HL-60 (cell line): Measurements from ENCODE around the gene INSM1.

ENCODE experiments used
- GABPA ChIP-seq: IDR thresholded peaks from 2 replicates; pipeline ENCODE4 v1.6.1; 2012; ENCODE audit warnings: low read depth
- POLR2AphosphoS5 ChIP-seq: IDR thresholded peaks from 2 replicates; pipeline ENCODE4 v1.6.1; 2012; ENCODE audit warnings: low read depth
- SPI1 ChIP-seq: IDR thresholded peaks from 2 replicates; pipeline ENCODE4 v1.6.1; 2012; ENCODE audit warnings: low read depth, mild to moderate bottlenecking, borderline replicate concordance
- TF ChIP-seq, protein P1 (sequence below): IDR thresholded peaks from 2 replicates; pipeline ENCODE4 v1.6.1; 2012; ENCODE audit warnings: low read depth; ENCODE audit not compliant: insufficient replicate concordance
- TF ChIP-seq, protein P2 (sequence below): IDR thresholded peaks from one replicate; pipeline ENCODE4 v1.5.1; 2011; ENCODE audit warnings: low read length, control low read depth, inconsistent platforms; ENCODE audit not compliant: insufficient read depth

DNA sequence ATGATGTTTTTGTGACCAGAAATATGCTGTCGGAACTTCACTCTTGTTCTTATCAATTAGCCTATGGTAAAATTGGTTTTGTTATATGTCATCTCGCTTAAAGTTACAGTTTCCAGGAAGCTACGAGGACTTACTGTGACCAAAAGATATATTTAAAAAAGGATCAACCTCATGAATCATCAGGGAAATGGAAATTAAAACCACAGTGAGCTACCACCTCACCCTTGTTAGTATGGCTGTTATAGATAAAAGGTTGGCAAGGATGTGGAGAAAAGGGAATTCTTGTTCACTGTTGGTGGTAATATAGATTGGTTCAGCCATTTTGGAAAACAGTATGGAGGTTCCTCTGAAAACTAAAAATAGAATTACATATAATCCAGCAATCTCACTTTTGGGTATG lies 14.3 kb upstream of the INSM1 start:
- TF ChIP-seq, protein P1, sequence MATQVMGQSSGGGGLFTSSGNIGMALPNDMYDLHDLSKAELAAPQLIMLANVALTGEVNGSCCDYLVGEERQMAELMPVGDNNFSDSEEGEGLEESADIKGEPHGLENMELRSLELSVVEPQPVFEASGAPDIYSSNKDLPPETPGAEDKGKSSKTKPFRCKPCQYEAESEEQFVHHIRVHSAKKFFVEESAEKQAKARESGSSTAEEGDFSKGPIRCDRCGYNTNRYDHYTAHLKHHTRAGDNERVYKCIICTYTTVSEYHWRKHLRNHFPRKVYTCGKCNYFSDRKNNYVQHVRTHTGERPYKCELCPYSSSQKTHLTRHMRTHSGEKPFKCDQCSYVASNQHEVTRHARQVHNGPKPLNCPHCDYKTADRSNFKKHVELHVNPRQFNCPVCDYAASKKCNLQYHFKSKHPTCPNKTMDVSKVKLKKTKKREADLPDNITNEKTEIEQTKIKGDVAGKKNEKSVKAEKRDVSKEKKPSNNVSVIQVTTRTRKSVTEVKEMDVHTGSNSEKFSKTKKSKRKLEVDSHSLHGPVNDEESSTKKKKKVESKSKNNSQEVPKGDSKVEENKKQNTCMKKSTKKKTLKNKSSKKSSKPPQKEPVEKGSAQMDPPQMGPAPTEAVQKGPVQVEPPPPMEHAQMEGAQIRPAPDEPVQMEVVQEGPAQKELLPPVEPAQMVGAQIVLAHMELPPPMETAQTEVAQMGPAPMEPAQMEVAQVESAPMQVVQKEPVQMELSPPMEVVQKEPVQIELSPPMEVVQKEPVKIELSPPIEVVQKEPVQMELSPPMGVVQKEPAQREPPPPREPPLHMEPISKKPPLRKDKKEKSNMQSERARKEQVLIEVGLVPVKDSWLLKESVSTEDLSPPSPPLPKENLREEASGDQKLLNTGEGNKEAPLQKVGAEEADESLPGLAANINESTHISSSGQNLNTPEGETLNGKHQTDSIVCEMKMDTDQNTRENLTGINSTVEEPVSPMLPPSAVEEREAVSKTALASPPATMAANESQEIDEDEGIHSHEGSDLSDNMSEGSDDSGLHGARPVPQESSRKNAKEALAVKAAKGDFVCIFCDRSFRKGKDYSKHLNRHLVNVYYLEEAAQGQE = no peak
- TF ChIP-seq, protein P2, sequence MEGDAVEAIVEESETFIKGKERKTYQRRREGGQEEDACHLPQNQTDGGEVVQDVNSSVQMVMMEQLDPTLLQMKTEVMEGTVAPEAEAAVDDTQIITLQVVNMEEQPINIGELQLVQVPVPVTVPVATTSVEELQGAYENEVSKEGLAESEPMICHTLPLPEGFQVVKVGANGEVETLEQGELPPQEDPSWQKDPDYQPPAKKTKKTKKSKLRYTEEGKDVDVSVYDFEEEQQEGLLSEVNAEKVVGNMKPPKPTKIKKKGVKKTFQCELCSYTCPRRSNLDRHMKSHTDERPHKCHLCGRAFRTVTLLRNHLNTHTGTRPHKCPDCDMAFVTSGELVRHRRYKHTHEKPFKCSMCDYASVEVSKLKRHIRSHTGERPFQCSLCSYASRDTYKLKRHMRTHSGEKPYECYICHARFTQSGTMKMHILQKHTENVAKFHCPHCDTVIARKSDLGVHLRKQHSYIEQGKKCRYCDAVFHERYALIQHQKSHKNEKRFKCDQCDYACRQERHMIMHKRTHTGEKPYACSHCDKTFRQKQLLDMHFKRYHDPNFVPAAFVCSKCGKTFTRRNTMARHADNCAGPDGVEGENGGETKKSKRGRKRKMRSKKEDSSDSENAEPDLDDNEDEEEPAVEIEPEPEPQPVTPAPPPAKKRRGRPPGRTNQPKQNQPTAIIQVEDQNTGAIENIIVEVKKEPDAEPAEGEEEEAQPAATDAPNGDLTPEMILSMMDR = no peak
- TF ChIP-seq POLR2AphosphoS5 (no peak), GABPA (no peak), SPI1 (no peak)
